GM21529 (cell line): ENCODE results near the gene CHRND.
"Not testable (repeated sequence)": the region's sequence is repeated elsewhere in the genome, so short reads cannot be mapped to it uniquely, and the experiment has no call there.

Experiments
- ATAC-seq: cut with Tn5 transposase; IDR thresholded peaks from one replicate; pipeline ENCODE4 v1.9.1; 2021; ENCODE audit not compliant: unreplicated experiment

The CHRND gene

GRCh38 chr2:232524771-232525170 is 1.2 kb upstream of the CHRND start:
- no peak for ATAC-seq

GRCh38 chr2:232525199-232525598 is 761 bp upstream of the CHRND start:
- no peak for ATAC-seq

- no peak for ATAC-seq
These were observed 497 bp downstream of the CHRND start for GRCh38 chr2:232526372-232526941.

- no peak for ATAC-seq
These were observed 2.0 kb downstream of the CHRND start for GRCh38 chr2:232527905-232528470.

GRCh38 chr2:232528746-232529460 is 2.9 kb downstream of the CHRND start:
- ATAC-seq, result no peak

- no peak for ATAC-seq
These were observed 4.0 kb downstream of the CHRND start for GRCh38 chr2:232529806-232530547.

- ATAC-seq, result no peak
These were observed 4.8 kb downstream of the CHRND start for GRCh38 chr2:232530626-232531260.

- ATAC-seq, result no peak
These were observed 6.5 kb downstream of the CHRND start for GRCh38 chr2:232532419-232532818.

GRCh38 chr2:232532821-232533220 is 6.9 kb downstream of the CHRND start:
- ATAC-seq, result not testable (repeated sequence)

- no peak for ATAC-seq
These were observed 8.2 kb downstream of the CHRND start for GRCh38 chr2:232533944-232534710.

GRCh38 chr2:232534940-232535651 is 9.1 kb downstream of the CHRND start:
- ATAC-seq, result no peak

- no peak for ATAC-seq
These were observed 10.0 kb downstream of the CHRND start for GRCh38 chr2:232535761-232536530.

GRCh38 chr2:232537079-232537478 is 11.1 kb downstream of the CHRND start:
- ATAC-seq, result no peak

- ATAC-seq, result no peak
These were observed 11.5 kb downstream of the CHRND start for GRCh38 chr2:232537499-232537898.

- ATAC-seq, result no peak
These were observed 12.7 kb downstream of the CHRND start for GRCh38 chr2:232538671-232539070.

GRCh38 chr2:232539298-232540231 is 13.6 kb downstream of the CHRND start, which contains the start of gene CHRNG:
TSS of gene CHRNG (plus strand) at chr2:232539692. CDS start at chr2:232539748, 56 bp downstream.
- no peak for ATAC-seq

- no peak for ATAC-seq
These were observed 14.6 kb downstream of the CHRND start for GRCh38 chr2:232540441-232541041.
